IPS-11a (cell line): ENCODE results near the gene ZMAT5.

Experiments used
- H3K4me3 ChIP-seq: one replicate; pipeline ENCODE4 v1.5.1; 2013; ENCODE audit warnings: low read depth, low read length, control low read depth

The ZMAT5 gene

GRCh38 chr22:29710922-29711593 lies 55.7 kb downstream of the ZMAT5 start:
- H3K4me3 ChIP-seq, result no peak overlapping the region

GRCh38 chr22:29710193-29710592 lies 56.6 kb downstream of the ZMAT5 start:
- no peak overlapping the region for H3K4me3 ChIP-seq

GRCh38 chr22:29707471-29707870 lies 59.3 kb downstream of the ZMAT5 start:
- H3K4me3 ChIP-seq, result no peak overlapping the region

- H3K4me3 ChIP-seq, result no peak overlapping the region
Measured at GRCh38 chr22:29707010-29707409, 59.8 kb downstream of the ZMAT5 start.

- no peak overlapping the region for H3K4me3 ChIP-seq
Measured at GRCh38 chr22:29706486-29706885, 60.3 kb downstream of the ZMAT5 start.

GRCh38 chr22:29705651-29706050 lies 61.2 kb downstream of the ZMAT5 start:
- H3K4me3 ChIP-seq, result no peak overlapping the region

GRCh38 chr22:29704528-29705285 lies 62.1 kb downstream of the ZMAT5 start:
- H3K4me3 ChIP-seq, result no peak overlapping the region

GRCh38 chr22:29703569-29704195 lies 63.1 kb downstream of the ZMAT5 start:
- no peak overlapping the region for H3K4me3 ChIP-seq

GRCh38 chr22:29702931-29703501 lies 63.8 kb downstream of the ZMAT5 start:
- no peak overlapping the region for H3K4me3 ChIP-seq

GRCh38 chr22:29702000-29702930 lies 64.5 kb downstream of the ZMAT5 start:
- no peak overlapping the region for H3K4me3 ChIP-seq

- H3K4me3 ChIP-seq, result no peak overlapping the region
Measured at GRCh38 chr22:29701155-29701999, 65.4 kb downstream of the ZMAT5 start.

GRCh38 chr22:29700900-29701154 lies 66.0 kb downstream of the ZMAT5 start:
- no peak overlapping the region for H3K4me3 ChIP-seq

- no peak overlapping the region for H3K4me3 ChIP-seq
Measured at GRCh38 chr22:29700206-29700899, 66.5 kb downstream of the ZMAT5 start.

- H3K4me3 ChIP-seq, result no peak overlapping the region
Measured at GRCh38 chr22:29697853-29698598, 68.8 kb downstream of the ZMAT5 start.

GRCh38 chr22:29695129-29695926 lies 71.5 kb downstream of the ZMAT5 start:
- no peak overlapping the region for H3K4me3 ChIP-seq

- no peak overlapping the region for H3K4me3 ChIP-seq
Measured at GRCh38 chr22:29693671-29694070, 73.1 kb downstream of the ZMAT5 start.

- H3K4me3 ChIP-seq, result no peak overlapping the region
Measured at GRCh38 chr22:29693161-29693560, 73.6 kb downstream of the ZMAT5 start.

- H3K4me3 ChIP-seq, result no peak overlapping the region
Measured at GRCh38 chr22:29692327-29692640, 74.5 kb downstream of the ZMAT5 start.
